SK-N-SH (cell line): Measurements from ENCODE around the gene SFMBT2. TPM values are rescaled to one million over a fixed set of nuclear protein-coding genes. Genes with fewer than 3 reads are reported as not detected.

Experiments
- CTCF ChIA-PET: fragments of 300-600, 350-600 bp; formaldehyde crosslinking; extraction: SDS; loops from one replicate; lab custom pipeline; 2021; lab: Yijun Ruan, JAX
- POLR2A ChIA-PET: fragments of 350-600 bp; sonication (Branson Sonifier 250); formaldehyde crosslinking; extraction: SDS; loops from one replicate; lab custom pipeline; 2020; ENCODE audit warnings: antibody characterized with exemption, inconsistent platforms; lab: Yijun Ruan, JAX
- DNase-seq: peaks from one replicate; pipeline ENCODE4 v3.0.0; 2012
- H2AFZ ChIP-seq: fragments of 200-600 bp; sonication (generic); 2 replicates; pipeline ENCODE4 v1.8.1; 2016; ENCODE audit warnings: antibody characterized with exemption, mild to moderate bottlenecking, low read depth
- H3F3A ChIP-seq: fragments of 200-600 bp; sonication (generic); replicated peaks from 2 replicates; pipeline ENCODE3; 2016; ENCODE audit warnings: antibody characterized with exemption, mild to moderate bottlenecking; ENCODE audit not compliant: insufficient read depth
- H3K27ac ChIP-seq, 2 experiments: fragments of 200-500 bp in 1 of 2; fragments of 200-600 bp in 1 of 2; sonication (Bioruptor generic) in 1 of 2; sonication (generic), shearing (Covaris generic) in 1 of 2; 2 replicates each; pipeline versions ENCODE4 v1.5.1 to v1.6.1; 2014 to 2016; ENCODE audit warnings: low read depth in 2 of 2, inconsistent platforms in 1 of 2, low read length in 1 of 2, mild to moderate bottlenecking in 1 of 2, mixed read lengths in 1 of 2
- H3K27me3 ChIP-seq: fragments of 200-600 bp; sonication (generic), shearing (Covaris generic); 2 replicates; pipeline ENCODE4 v1.6.1; 2016; ENCODE audit warnings: mixed run types; ENCODE audit not compliant: insufficient read depth
- H3K36me3 ChIP-seq, 2 experiments: fragments of 200-500 bp in 1 of 2; fragments of 200-600 bp in 1 of 2; sonication (Bioruptor generic) in 1 of 2; sonication (generic) in 1 of 2; replicated peaks in 1 of 2; 2 replicates each; pipeline versions ENCODE3 to v1.5.1; 2014 to 2016; ENCODE audit warnings: low read length in 1 of 2, mild to moderate bottlenecking in 1 of 2; ENCODE audit not compliant: insufficient read depth in 2 of 2, control insufficient read depth in 1 of 2
- H3K4me1 ChIP-seq, 2 experiments: fragments of 200-500 bp in 1 of 2; fragments of 200-600 bp in 1 of 2; sonication (Bioruptor generic) in 1 of 2; sonication (generic), shearing (Covaris generic) in 1 of 2; 2 replicates each; pipeline versions ENCODE4 v1.5.1 to v1.6.1; 2014 to 2016; ENCODE audit warnings: low read depth in 1 of 2, low read length in 1 of 2, mixed run types in 1 of 2; ENCODE audit not compliant: insufficient read depth in 2 of 2, control insufficient read depth in 1 of 2
- H3K4me2 ChIP-seq: fragments of 200-600 bp; sonication (generic), shearing (Covaris generic); 2 replicates; pipeline ENCODE4 v1.6.1; 2017; ENCODE audit warnings: mixed run types
- H3K4me3 ChIP-seq, 2 experiments: fragments of 200-500 bp in 1 of 2; fragments of 200-600 bp in 1 of 2; sonication (Bioruptor generic) in 1 of 2; sonication (generic), shearing (Covaris generic) in 1 of 2; 2 replicates each; pipeline versions ENCODE4 v1.5.1 to v1.8.1; 2014 to 2016; ENCODE audit warnings: low read depth in 2 of 2, inconsistent platforms in 1 of 2, low read length in 1 of 2, mild to moderate bottlenecking in 1 of 2, mixed read lengths in 1 of 2, moderate library complexity in 1 of 2
- H3K79me2 ChIP-seq: fragments of 200-600 bp; sonication (generic); 2 replicates; pipeline ENCODE4 v1.8.1; 2017; ENCODE audit warnings: mild to moderate bottlenecking; ENCODE audit not compliant: insufficient read depth
- H3K9ac ChIP-seq: fragments of 200-600 bp; sonication (generic); 2 replicates; pipeline ENCODE4 v1.6.1; 2017; ENCODE audit warnings: mixed run types
- H3K9me2 ChIP-seq: fragments of 200-600 bp; sonication (generic); 2 replicates; pipeline ENCODE4 v1.6.1; 2017; ENCODE audit warnings: mixed run types
- H3K9me3 ChIP-seq: fragments of 200-600 bp; sonication (generic); 2 replicates; pipeline ENCODE4 v1.6.1; 2017; ENCODE audit warnings: mixed run types, mild to moderate bottlenecking, moderate library complexity
- H4K20me1 ChIP-seq: fragments of 200-600 bp; sonication (generic); 2 replicates; pipeline ENCODE4 v1.6.1; 2017; ENCODE audit warnings: mild to moderate bottlenecking, mixed run types; ENCODE audit not compliant: insufficient read depth
- FOSL2 ChIP-seq: IDR thresholded peaks from 2 replicates; pipeline ENCODE4 v1.4.0; 2012; ENCODE audit warnings: low read depth, mild to moderate bottlenecking, moderate library complexity, borderline replicate concordance
- GATA2 ChIP-seq: sonication (generic); formaldehyde crosslinking; IDR thresholded peaks from 2 replicates; pipeline ENCODE4 v1.5.0; 2020; ENCODE audit warnings: mild to moderate bottlenecking, missing genetic modification reagents
- JUND ChIP-seq: IDR thresholded peaks from 2 replicates; pipeline ENCODE4 v1.4.0; 2012
- MAX ChIP-seq: IDR thresholded peaks from 2 replicates; pipeline ENCODE4 v1.4.0; 2012; ENCODE audit warnings: low read depth
- MEF2A ChIP-seq: IDR thresholded peaks from 2 replicates; pipeline ENCODE4 v1.4.0; 2012; ENCODE audit warnings: low read depth, borderline replicate concordance
- MXI1 ChIP-seq: IDR thresholded peaks from 2 replicates; pipeline ENCODE4 v1.6.1; 2012; ENCODE audit warnings: mild to moderate bottlenecking, low read depth, low read length, improper control_type of control experiment
- NRF1 ChIP-seq: IDR thresholded peaks from 2 replicates; pipeline ENCODE4 v1.6.1; 2012; ENCODE audit warnings: low read depth, mild to moderate bottlenecking, low read length
- RAD21 ChIP-seq: IDR thresholded peaks from 2 replicates; pipeline ENCODE4 v1.6.1; 2012; ENCODE audit warnings: mild to moderate bottlenecking, low read length
- RCOR1 ChIP-seq: fragments of 150-350 bp; IDR thresholded peaks from 2 replicates; pipeline ENCODE4 v1.6.1; 2017; ENCODE audit warnings: antibody characterized with exemption, low read length
- RXRA ChIP-seq: IDR thresholded peaks from 2 replicates; pipeline ENCODE4 v1.4.0; 2012; ENCODE audit warnings: low read depth, mild to moderate bottlenecking, borderline replicate concordance
- TAF1 ChIP-seq: IDR thresholded peaks from 2 replicates; pipeline ENCODE4 v1.6.1; 2012; ENCODE audit warnings: low read depth, mild to moderate bottlenecking, low read length, moderate library complexity, borderline replicate concordance
- TCF12 ChIP-seq: IDR thresholded peaks from 2 replicates; pipeline ENCODE4 v1.4.0; 2012
- USF2 ChIP-seq: fragments of 150-350 bp; IDR thresholded peaks from 2 replicates; pipeline ENCODE4 v1.6.1; 2017; ENCODE audit warnings: antibody characterized with exemption, low read length, low read depth, borderline replicate concordance
- WGBS: methylation state at CpG from one replicate; pipeline ENCODE4 v1.1.6; 2017; ENCODE audit warnings: low lambda C conversion rate; 5-methylcytosine and 5-hydroxymethylcytosine counted together
- polyA plus RNA-seq, 3 experiments: library from polyadenylated mRNA; depleted of rRNA; stranded (reverse); fragments of >200 nt; gene quantifications; 2 replicates each; pipeline ENCODE4 v1.2.3, GENCODE V29; 2012
- TF ChIP-seq, protein P1 (sequence below): fragments of 150-350 bp; IDR thresholded peaks from 2 replicates; pipeline ENCODE4 v1.6.1; 2016; ENCODE audit warnings: mild to moderate bottlenecking, low read depth, low read length
- TF ChIP-seq, protein P2 (sequence below): IDR thresholded peaks from 2 replicates; pipeline ENCODE4 v1.4.0; 2012; ENCODE audit warnings: low read depth, borderline replicate concordance
- TF ChIP-seq, protein P3 (sequence below): IDR thresholded peaks from 2 replicates; pipeline ENCODE4 v1.4.0; 2012; ENCODE audit warnings: low read depth, borderline replicate concordance

The SFMBT2 gene
- polyA plus RNA-seq, 1 of the 3 experiments (the other 2 are of a cell fraction): 0.20 TPM

GRCh38 chr10:7231509-7232414, 179.1 kb downstream of the SFMBT2 start:
- POLR2A ChIA-PET: no interaction called here
- no peaks in the 10 kb centered on the region for H3K9me2 ChIP-seq
- no peaks in the 10 kb centered on the region for H3K9me3 ChIP-seq
- no peak for TF ChIP-seq RXRA
- TF ChIP-seq MAX: no peak
- TF ChIP-seq, protein P1, sequence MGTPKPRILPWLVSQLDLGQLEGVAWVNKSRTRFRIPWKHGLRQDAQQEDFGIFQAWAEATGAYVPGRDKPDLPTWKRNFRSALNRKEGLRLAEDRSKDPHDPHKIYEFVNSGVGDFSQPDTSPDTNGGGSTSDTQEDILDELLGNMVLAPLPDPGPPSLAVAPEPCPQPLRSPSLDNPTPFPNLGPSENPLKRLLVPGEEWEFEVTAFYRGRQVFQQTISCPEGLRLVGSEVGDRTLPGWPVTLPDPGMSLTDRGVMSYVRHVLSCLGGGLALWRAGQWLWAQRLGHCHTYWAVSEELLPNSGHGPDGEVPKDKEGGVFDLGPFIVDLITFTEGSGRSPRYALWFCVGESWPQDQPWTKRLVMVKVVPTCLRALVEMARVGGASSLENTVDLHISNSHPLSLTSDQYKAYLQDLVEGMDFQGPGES: no peak
- no peak overlapping the region for H3K27ac ChIP-seq
- no peaks in the 10 kb centered on the region for H3K27me3 ChIP-seq
- no peak for DNase-seq
- H3K79me2 ChIP-seq: no peaks in the 10 kb centered on the region
- no peak overlapping the region for H2AFZ ChIP-seq
- H4K20me1 ChIP-seq: no peaks in the 10 kb centered on the region
- CTCF ChIA-PET: no interaction called here
- 41% methylated on average over 9 of the region's 9 CpGs for WGBS
- no peak overlapping the region for H3K4me2 ChIP-seq
- H3K4me3 ChIP-seq: no peak overlapping the region
- H3K4me1 ChIP-seq: no peaks in the 10 kb centered on the region; a peak in 1 of 4 replicates
- H3F3A ChIP-seq: no peaks in the 10 kb centered on the region
- H3K36me3 ChIP-seq: no peaks in the 10 kb centered on the region
- H3K9ac ChIP-seq: no peak overlapping the region

DNA sequence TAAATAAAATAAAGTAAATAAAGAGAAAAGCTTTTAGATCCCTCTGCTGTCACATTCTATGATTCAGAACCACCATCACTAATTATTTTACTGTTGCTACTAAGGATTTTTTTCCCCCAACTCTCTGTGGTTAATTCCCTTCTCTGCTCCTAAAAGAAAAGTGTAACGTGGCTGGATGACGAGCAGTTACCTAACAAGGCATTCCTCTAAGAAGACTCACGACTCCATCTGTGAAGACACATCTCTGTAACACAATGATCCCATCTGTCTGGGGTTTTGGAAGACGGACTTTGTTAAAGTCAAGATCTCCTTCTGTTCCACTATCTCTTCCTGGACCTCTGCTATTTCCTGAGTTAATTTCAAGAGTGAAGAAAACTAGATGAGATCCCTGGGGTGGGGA, 179.9 kb downstream of the SFMBT2 start:
- Histone ChIP-seq H2AFZ (no peak overlapping the region), H3K36me3 (no peaks in the 10 kb centered on the region), H3K9ac (no peak overlapping the region), H3K4me1 (no peaks in the 10 kb centered on the region; a peak in 1 of 4 replicates), H3F3A (no peaks in the 10 kb centered on the region), H3K79me2 (no peaks in the 10 kb centered on the region), H3K27ac (no peak overlapping the region), H3K9me2 (no peaks in the 10 kb centered on the region), H4K20me1 (no peaks in the 10 kb centered on the region), H3K27me3 (no peaks in the 10 kb centered on the region), H3K9me3 (no peaks in the 10 kb centered on the region), H3K4me2 (no peak overlapping the region), H3K4me3 (no peak overlapping the region)
- ChIA-PET CTCF (no interaction called here), POLR2A (no interaction called here)
- WGBS: 48% methylated on average over 4 of the region's 4 CpGs
- no peak for DNase-seq
- TF ChIP-seq RAD21 (no peak), RXRA (no peak)

DNA sequence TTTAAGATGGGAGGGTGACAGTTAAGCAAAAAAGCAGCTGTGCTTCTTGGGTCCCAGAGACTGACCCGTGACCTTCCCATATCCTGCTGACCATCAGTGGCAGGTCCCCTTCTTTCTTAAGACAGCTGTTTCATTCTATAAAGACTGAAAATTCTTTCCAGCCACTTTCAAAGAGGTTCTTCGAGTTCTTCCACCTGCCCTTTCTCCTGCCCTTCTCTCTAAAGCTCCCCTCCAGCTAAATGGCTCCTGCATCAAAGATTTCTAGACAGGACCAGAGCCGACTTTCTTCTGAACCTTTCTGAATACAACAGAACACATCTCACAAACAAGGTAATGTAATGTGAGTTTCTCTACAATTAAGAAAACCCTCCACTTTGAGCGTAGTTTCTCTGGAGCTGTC, 180.8 kb downstream of the SFMBT2 start:
- H3K4me3 ChIP-seq: no peak overlapping the region
- WGBS: 52% methylated on average over 4 of the region's 4 CpGs
- H3K9ac ChIP-seq: no peak overlapping the region
- ChIA-PET POLR2A (no interaction called here), CTCF (no interaction called here)
- H3K27me3 ChIP-seq: no peaks in the 10 kb centered on the region
- no peaks in the 10 kb centered on the region for H3K9me2 ChIP-seq
- no peak overlapping the region for H3K4me2 ChIP-seq
- H4K20me1 ChIP-seq: no peaks in the 10 kb centered on the region
- H3K36me3 ChIP-seq: no peaks in the 10 kb centered on the region
- H3K9me3 ChIP-seq: no peaks in the 10 kb centered on the region
- TF ChIP-seq, protein P2, sequence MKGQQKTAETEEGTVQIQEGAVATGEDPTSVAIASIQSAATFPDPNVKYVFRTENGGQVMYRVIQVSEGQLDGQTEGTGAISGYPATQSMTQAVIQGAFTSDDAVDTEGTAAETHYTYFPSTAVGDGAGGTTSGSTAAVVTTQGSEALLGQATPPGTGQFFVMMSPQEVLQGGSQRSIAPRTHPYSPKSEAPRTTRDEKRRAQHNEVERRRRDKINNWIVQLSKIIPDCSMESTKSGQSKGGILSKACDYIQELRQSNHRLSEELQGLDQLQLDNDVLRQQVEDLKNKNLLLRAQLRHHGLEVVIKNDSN: no peak
- TF ChIP-seq RCOR1 (no peak), TAF1 (no peak), RAD21 (no peak), NRF1 (no peak), MXI1 (no peak), GATA2 (CRISPR knock-in tag) (no peak), USF2 (no peak), MEF2A (no peak), JUND (no peak), FOSL2 (no peak), TCF12 (no peak)
- TF ChIP-seq, protein P3, sequence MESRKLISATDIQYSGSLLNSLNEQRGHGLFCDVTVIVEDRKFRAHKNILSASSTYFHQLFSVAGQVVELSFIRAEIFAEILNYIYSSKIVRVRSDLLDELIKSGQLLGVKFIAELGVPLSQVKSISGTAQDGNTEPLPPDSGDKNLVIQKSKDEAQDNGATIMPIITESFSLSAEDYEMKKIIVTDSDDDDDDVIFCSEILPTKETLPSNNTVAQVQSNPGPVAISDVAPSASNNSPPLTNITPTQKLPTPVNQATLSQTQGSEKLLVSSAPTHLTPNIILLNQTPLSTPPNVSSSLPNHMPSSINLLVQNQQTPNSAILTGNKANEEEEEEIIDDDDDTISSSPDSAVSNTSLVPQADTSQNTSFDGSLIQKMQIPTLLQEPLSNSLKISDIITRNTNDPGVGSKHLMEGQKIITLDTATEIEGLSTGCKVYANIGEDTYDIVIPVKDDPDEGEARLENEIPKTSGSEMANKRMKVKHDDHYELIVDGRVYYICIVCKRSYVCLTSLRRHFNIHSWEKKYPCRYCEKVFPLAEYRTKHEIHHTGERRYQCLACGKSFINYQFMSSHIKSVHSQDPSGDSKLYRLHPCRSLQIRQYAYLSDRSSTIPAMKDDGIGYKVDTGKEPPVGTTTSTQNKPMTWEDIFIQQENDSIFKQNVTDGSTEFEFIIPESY: no peak
- H3K27ac ChIP-seq: no peak overlapping the region
- H3F3A ChIP-seq: no peaks in the 10 kb centered on the region
- no peaks in the 10 kb centered on the region; a peak in 1 of 4 replicates for H3K4me1 ChIP-seq
- H2AFZ ChIP-seq: no peak overlapping the region
- DNase-seq: no peak
- H3K79me2 ChIP-seq: no peaks in the 10 kb centered on the region
